HG03442 (cell line): ENCODE measurements around the gene MYO6.
"Not testable (repeated sequence)": the region's sequence is repeated elsewhere in the genome, so short reads cannot be mapped to it uniquely, and the experiment has no call there.

Experiments
- ATAC-seq: cut with Tn5 transposase; IDR thresholded peaks from one replicate; pipeline ENCODE4 v1.9.1; 2021; ENCODE audit warnings: mild to moderate bottlenecking, moderate library complexity; ENCODE audit not compliant: unreplicated experiment

The MYO6 gene

DNA sequence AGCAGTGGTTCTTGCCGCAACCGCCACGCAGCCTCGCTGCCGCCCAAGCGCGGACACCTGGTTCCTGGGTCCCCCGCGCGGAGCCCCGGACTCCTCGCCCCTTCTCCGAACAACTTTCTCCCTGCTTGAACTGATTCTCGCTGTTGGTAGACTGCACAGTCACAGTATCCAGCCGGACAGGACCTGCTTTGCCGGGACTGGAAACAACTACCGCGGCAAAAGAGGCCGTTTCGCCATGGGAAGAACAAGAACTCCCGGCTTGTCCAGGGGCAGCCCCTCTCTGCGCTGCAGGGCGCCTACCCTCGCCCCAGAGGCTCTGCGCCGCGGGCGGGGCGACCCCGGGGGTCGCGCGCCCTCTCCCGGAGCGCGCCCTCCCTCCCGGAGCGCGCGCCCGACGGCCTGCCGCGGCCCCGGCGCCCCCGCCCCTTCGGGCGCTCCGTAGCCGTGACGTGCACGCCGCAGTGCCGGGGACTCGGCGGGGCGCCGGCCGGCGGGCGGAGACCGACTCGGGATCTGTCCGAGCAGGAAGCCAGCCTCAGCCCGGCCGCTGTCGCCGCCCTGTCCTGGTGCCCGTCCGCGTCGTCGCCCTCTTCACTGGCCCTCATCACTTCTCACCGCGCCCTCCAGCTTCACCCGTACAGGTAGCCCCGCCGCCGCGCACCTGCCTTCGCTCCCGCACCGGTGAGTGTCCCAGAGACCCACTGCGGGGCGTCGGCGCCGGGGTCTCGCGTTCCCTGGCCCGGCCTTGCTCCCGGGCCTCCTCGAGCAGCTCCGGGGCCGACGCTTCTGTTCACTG, at the start of gene MYO6:
Gene MYO6 (plus strand): TSS at position 497 of the 796 bp plus-strand sequence. CDS start 68,309 bp downstream, outside the sequence.
- peak; percentile 79 for ATAC-seq

DNA sequence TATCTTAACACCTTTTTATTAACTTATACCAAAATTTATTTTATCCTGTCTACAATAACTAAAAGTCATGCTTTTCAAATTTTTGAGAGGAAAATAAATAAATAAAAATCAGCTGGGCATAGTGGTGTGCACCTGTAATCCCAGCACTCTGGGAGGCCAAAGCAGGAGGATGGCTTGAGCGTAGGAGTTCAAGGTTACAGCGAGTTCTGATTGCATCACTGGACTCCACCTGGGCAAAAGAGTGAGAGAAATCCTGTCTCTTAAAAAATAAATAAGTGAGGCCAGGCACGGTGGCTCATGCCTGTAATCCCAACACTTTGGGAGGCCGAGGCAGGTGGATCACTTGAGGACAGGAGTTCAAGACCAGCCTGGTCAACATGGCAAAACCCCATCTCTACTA, 40.7 kb upstream of the MYO6 start:
- ATAC-seq = not testable (repeated sequence)

DNA sequence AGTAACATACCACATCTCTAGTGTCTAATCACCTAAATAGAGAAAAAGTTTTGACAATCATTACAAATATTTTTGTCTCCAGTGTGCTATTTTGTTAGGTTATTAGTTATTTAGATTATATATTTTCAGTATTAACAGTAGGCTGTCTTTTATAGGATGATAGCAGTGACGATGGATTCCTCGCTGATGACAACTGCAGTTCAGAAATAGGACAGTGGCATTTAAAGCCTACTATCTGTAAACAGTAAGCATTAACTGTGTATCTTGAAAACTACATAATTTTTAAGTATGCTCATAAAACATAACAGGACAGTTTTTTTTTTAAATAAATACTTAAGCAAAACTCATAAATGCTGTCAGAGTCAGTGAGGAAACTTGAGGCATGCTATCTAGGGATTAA, 37.9 kb upstream of the MYO6 start:
- no peak for ATAC-seq

DNA sequence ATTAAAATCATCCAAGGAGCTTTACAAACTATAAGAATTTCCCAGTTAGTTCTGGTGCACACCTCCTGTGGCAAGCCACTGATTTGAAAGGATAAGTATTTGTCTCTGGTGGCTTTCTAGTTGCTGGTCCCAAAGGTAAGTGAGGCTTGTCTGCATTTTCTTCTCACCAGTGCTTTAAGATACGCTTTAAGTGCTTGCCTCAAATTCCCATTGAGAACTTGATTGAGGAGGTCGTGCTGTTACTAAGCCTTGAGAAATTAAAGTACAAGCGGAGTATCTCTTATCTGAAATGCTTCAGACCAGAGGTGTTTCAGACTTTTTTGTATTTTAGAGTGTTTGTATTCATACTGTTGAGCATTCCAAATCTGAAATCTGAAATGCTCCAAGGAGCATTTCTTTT, 29.9 kb upstream of the MYO6 start:
- no peak for ATAC-seq

DNA sequence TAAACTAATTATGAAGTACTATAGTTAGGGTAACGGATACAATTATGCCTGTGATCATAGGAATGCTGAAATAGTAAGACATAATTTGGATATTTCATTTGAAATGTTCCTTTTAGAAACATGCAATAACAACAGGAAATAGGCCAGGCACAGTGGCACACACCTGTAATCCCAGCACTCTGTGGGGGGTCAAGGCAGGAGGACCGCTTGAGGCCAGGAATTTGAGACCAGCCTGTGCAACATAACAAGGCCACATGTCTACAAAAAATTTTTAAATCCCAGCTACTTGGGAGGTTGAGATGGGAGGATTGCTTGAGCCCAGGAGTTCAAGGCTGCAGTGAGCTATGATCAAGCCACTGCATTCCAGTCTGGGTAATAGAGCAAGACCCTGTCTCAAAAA, 25.7 kb upstream of the MYO6 start:
- no peak for ATAC-seq

DNA sequence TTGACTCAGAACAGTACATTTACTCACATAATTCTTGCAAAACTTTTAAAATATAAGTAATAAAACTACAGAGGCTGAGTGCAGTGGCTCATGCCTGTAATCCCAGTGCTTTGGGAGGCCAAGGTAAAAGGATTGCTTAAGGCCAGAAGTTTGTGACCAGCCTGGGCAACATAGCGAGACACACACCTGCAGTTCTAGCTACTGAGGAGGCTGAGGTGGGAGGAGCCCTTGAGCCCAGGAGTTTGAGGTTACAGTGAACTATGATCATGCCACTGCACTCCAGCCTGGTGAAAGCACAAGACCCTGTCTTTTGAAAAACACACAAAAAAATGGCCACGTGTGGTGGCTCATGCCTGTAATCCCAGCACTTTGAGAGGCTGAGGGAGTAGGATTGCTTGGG, 21.8 kb upstream of the MYO6 start:
- no peak for ATAC-seq

DNA sequence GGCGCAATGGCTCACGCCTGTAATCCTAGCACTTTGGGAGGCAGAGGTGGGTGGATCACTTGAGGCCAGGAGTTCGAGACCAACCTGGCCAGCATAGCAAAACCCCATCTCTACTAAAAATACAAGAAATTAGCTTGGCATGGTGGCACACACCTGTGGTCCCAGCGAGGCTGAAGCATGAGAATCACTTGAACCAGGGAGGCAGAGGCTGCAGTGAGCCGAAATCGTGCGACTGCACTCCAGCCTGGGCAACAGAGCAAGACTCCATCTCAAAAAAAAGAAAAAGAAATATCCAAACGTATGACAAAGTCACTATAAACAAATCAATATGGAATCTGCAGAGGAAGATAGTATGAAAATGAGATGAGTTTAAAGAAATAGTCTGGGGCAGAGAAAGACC, 18.0 kb upstream of the MYO6 start:
- ATAC-seq = not testable (repeated sequence)

DNA sequence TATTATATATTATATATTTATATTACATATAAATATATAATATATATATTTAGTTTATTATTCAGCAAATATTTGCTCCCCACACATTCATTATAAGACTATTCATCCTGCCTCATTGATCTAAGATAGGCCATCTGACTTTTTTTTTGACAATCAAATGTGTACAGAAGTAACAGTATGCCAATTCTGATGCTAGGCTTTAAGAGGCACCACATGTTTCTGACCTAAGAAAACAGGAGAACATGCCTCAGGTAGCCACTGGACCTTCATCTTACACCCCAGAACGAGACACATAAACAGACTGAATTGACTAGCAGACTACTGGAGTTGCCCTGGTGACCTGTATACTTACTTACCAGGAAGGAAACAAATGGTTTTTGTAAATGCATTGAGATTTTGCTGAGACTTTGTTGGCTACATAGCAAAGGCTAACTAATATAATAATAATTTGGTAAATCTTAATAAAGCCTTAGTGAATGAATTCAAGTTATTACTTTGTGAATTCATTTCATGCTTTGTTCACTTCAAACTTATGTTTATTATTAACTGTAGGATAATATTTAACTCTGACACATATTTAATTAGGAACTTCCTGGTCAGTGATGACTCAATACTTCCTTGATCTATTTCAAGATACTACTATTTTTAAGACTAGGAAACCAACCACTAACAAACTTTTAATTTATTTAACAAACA, 13.4 kb upstream of the MYO6 start:
- ATAC-seq = peak; percentile 88

DNA sequence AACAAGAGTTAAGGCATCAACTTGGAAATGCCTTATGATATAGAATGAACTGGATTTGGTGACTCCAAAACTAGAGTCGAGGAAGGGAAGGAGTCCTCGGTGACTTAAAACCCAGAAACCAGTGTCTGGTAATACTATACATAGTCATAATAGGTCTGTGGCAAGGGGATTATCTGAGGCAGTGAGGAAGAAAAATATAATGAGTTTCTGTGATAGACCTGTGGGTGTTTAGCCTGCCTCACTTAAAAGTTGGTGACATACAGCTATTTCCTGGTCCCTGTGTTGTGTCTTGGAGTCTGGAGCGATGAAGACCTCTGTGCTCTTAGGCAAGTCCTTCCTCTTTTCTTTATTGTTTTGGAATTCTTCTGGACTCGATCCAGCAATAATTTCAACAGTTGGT, 5.1 kb upstream of the MYO6 start:
- no peak for ATAC-seq

DNA sequence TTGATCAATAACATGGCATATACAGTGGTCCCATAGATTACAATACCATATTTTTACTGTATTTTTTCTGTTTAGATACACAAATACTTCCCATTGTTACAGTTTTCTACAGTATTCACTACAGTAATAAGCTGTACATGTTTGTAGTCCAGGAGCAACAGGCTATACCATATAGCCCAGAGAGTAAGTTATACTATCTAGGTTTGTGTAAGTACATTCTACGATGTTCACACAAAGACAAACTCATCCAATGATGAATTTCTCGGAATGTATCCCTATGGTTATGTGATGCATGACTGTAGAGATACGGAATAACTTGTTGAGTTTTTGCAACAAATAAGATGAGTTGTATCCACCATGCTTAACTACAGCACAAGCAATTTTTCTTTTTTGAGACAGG, 3.6 kb upstream of the MYO6 start:
- no peak for ATAC-seq

DNA sequence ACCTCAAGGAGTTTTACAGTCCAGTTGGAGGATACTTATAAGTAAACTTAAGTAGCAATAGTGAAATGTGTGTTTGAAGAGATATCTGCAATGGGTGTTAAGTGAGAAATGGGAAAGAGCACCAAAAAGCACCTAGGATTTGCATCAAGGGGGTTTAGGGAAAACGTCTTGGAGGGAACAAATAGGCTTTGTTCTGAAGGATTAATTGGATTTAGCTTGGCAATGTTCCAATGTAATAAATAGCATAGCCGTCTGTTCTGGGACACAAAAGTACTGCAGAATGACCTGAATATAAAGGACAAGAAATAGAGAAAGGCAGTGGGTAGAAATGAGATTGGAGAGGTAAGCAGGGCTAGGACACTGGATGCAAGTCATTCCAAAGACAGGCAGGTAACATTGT, 2.8 kb upstream of the MYO6 start:
- no peak for ATAC-seq

DNA sequence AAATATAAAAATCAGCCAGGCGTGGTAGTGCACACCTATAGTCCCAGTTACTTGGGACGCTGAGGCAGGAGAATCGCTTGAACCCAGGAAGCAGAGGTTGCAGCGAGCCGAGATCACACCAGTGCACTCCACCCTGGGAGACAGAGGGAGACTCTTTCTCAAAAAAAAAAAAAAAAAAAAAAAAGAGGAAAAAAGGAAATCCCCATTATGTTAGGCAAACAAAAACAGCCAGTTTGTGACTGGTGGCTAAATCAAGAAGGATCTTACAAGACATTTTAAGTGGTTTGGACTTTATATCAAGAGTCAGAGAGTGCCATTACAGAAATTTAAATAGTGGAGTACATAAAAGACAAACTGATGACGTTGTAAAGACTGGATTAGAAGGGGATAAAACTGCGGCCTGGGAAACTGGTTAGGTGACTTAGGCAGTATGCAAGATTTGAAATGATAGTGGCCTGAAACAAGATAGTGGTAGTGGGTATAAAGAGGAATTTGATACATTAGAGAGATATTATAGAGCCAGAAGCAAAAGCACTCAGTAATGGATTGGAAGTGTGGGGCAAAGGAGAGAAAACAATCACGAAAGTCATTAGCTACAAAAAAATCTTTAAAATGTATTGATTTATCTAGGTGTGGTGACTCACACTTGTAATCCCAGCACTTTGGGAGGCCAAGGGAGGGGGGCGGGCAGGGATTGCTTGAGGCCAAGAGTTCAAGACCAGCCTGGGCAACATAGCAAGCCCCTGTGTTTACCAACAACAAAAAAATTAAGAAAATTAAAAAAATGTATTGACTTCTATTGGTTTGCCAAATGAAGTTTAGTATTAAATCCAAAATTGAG, 1.7 kb upstream of the MYO6 start:
- ATAC-seq = no peak

DNA sequence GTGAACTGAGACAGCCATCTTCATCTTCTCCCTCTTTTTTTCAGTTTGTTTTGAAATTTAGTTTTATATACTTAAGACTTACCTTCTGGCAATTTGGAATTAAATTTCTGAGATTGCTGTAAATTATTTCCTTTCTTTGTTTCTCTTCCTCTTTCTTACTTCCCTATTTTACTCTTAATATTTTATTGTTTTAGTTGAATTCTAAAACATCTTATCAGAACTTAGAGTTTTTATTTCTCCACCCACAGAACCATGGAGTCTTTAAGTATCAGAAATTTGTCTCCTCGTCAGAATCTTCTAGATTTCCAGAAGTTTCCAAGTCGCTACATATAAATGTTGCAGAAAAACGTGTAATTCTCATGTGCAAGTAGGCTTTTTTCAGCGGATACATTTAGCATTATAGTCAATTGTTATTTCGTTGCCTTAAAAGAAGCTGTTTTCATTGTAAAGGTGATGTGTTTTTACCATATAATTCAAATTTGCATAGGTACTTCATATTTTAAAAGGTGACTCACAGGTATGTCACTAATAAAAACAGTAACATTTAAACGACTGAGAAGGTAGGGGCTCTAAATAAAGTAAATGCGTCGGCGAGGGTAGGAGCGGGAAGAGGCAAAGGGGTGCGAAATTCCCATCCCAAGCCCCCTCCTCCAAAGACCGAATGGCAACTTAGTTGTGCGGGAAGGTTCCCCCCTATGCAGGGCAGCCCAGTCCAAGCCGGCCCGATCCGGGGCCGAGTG, 866 bp upstream of the MYO6 start:
- ATAC-seq = no peak

DNA sequence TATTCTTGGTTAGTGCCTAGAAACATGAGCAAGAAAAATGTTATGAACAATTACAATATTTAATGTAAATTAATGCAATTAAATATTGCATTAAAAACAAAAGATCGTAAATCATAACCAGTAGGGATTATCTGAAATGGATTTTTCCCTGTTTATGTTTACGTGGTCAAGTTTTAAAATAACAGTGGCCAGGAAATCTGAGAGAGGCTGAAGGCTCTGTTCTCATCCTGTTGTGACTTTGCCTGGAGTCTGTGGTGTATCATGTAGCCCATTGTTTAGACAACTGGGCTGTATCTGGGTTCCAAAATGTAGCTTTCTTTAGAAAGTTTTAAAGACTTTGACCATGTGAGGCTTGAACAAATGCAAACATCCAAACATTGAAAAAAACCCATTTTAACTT, 2.4 kb downstream of the MYO6 start:
- ATAC-seq = no peak

DNA sequence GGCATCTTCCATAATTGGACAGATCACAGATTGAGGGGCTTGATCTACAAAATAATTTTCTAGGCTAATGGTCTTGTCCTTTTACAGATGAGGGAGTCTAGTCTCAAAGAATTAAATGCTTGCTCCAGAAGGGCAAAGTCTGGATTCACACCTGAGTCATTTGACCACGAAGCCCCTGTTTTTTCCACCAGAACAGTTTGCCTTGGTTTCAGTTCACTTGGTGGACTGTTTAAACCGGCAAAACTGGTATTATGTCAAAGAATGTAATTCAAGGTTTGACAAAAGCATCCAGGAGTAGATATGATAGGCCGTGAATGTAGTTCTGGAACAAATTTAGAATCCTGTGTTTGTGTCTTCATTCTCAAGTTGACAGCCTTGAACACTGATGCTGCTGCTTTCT, 3.3 kb downstream of the MYO6 start:
- ATAC-seq = no peak

DNA sequence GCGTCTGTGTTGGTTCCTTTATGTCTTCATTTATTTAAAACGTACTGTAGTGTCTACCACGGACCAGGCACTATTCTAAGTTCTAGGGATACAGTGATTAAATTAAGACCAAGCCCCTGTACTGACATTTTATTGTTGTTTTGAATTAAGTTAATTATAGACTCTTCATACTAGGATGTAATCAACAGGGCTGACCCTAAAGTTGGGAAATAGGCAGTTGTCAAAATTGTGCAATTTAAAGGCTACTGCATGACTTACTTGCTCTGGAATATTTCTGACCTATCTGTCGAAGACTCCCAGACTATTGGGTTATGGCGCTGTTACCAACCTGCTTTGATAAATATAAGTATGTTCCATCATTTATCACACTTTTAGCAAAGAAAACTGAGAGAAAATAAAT, 6.7 kb downstream of the MYO6 start:
- no peak for ATAC-seq

DNA sequence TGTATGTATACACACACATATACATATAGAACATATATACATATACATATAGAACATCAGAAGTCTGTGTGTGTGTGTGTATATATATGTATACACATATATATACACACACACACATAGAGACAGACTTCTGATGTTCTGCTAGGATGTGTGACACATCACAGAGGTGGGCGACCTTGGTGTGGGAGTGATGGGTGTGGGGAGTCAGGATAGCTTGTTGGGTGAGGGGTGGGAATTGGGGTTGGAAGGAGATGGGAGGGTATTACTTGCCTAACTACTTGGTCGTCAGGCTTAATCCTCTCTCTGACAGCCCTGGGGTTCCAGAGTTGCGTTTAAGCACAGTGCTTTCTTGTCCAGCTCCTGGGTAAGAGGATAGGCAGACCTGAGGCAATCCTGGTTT, 8.3 kb downstream of the MYO6 start:
- no peak for ATAC-seq

DNA sequence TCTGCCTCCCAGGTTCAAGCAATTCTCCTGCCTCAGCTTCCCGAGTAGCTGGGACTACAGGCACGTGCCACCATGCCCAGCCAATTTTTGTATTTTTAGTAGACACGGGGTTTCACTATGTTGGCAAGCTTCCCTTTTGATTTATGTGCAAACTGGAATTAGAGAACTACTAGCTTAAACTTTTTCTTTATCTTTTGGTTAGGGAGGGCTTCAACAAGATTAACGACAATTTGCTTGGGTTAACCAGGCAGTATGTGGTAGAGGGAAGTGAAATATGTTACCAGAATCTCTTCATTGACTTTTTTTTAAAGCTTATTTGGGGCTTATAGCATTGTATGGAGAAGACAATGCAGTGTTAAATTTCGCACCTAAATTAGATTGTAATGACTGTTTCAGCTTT, 9.0 kb downstream of the MYO6 start:
- no peak for ATAC-seq

DNA sequence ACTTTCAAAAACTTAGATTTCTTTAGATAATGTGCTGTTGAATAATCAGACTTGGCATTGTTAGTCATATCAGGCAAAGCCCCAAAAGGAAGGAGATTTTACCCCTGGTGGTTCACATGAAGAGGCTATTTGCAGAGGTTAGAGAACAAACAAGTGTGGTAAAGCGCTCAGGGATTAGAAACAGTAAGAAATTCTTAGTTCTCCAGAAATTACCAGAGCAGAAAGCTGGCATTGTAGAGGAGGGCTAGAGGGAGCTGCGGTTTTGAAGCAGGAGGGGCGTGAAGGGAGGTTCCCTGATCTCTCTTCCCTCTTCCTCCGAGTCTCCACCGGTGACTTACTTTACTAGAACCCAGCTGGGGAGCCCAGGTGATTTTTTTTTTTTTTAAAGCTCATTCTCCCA, 10.2 kb downstream of the MYO6 start:
- no peak for ATAC-seq

DNA sequence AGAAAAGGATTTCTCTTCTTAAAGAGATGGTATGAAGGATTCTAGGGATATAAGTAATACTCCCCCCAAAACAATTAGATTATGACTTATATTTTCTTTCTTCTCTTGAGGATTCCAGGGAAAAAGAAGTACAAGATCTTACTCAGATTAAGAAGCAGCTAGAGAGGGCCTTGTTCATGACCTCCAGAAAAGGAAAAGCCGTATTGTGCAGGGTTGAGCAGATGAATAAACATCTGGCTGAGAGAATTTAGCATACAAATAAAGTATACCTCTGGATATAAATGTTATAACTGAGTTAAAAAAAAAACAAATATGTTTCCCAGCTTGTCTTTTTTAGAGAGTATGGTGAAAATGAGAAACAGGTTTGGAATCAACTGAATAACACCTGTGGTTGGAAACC, 11.3 kb downstream of the MYO6 start:
- no peak for ATAC-seq

DNA sequence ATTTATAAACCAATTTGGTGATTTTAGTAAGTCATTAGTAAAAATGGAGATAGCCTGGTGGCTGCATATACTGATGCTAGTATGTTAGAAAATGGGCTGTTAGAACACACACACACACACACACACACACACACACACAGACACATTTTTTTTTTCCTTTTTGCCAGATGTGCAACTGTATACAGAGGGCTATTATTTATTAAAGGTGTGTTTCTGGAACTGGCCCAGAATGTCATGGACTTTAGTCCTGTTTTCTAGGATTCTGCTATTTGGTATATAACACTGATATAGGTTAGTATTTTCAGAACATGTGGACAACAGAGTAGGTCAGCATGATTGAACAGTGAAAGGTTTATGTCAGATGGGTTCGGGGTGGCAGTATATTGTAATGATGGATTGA, 12.4 kb downstream of the MYO6 start:
- ATAC-seq = no peak
